ENCODE data around the gene FOXB2. TPM values are rescaled to one million over a fixed set of nuclear protein-coding genes. Genes with fewer than 3 reads are reported as not detected.
A peak's percentile ranks its signal among the peaks of the same experiment; 100 is the strongest.

Gene FOXB2
- total RNA-seq, 1 donor from 2014 or later: not detected

GRCh38 chr9:77063645-77064285 lies 44.3 kb downstream of the FOXB2 start:
- peak; percentile 87 for DNase-seq (ENCODE audit: low read depth)

GRCh38 chr9:77066388-77066787 lies 46.9 kb downstream of the FOXB2 start:
- no peak for DNase-seq (ENCODE audit: low read depth)

Other genes with a start within 250 kb of the FOXB2 start
- gene PRUNE2, start 113.5 kb upstream of the FOXB2 start, total RNA-seq: 650 and 843 TPM in 2 replicates
- gene VPS13A, start 157.9 kb downstream of the FOXB2 start, total RNA-seq: 9.4 and 10.0 TPM in 2 replicates